IPS-11a (cell line): ENCODE data around the gene LRP1B.
"Not testable (repeated sequence)": the region's sequence is repeated elsewhere in the genome, so short reads cannot be mapped to it uniquely, and the experiment has no call there.

Experiments
- H3K4me3 ChIP-seq: one replicate; pipeline ENCODE4 v1.5.1; 2013; ENCODE audit warnings: low read depth, low read length, control low read depth

Gene LRP1B

GRCh38 chr2:140509765-140510164, 1621.1 kb downstream of the LRP1B start:
- H3K4me3 ChIP-seq, result no peak overlapping the region

- H3K4me3 ChIP-seq, result no peak overlapping the region
Measured at GRCh38 chr2:140508756-140509155, 1622.1 kb downstream of the LRP1B start.

GRCh38 chr2:140506606-140507005, 1624.2 kb downstream of the LRP1B start:
- H3K4me3 ChIP-seq, result no peak overlapping the region

- no peak overlapping the region for H3K4me3 ChIP-seq
Measured at GRCh38 chr2:140504601-140505000, 1626.2 kb downstream of the LRP1B start.

- no peak overlapping the region for H3K4me3 ChIP-seq
Measured at GRCh38 chr2:140502951-140503630, 1627.7 kb downstream of the LRP1B start.

GRCh38 chr2:140498360-140498759, 1632.5 kb downstream of the LRP1B start:
- no peak overlapping the region for H3K4me3 ChIP-seq

GRCh38 chr2:140496714-140497113, 1634.1 kb downstream of the LRP1B start:
- no peak overlapping the region for H3K4me3 ChIP-seq

- H3K4me3 ChIP-seq, result no peak overlapping the region
Measured at GRCh38 chr2:140491876-140492275, 1638.9 kb downstream of the LRP1B start.

- no peak overlapping the region for H3K4me3 ChIP-seq
Measured at GRCh38 chr2:140489193-140489592, 1641.6 kb downstream of the LRP1B start.

GRCh38 chr2:140481136-140481535, 1649.7 kb downstream of the LRP1B start:
- no peak overlapping the region for H3K4me3 ChIP-seq

- no peak overlapping the region for H3K4me3 ChIP-seq
Measured at GRCh38 chr2:140473851-140474250, 1657.0 kb downstream of the LRP1B start.

- no peak overlapping the region for H3K4me3 ChIP-seq
Measured at GRCh38 chr2:140472676-140473075, 1658.1 kb downstream of the LRP1B start.

GRCh38 chr2:140465301-140465700, 1665.5 kb downstream of the LRP1B start:
- no peak overlapping the region for H3K4me3 ChIP-seq

- H3K4me3 ChIP-seq, result no peak overlapping the region
Measured at GRCh38 chr2:140462990-140463389, 1667.8 kb downstream of the LRP1B start.

- no peak overlapping the region for H3K4me3 ChIP-seq
Measured at GRCh38 chr2:140457483-140457882, 1673.3 kb downstream of the LRP1B start.

GRCh38 chr2:140455315-140455714, 1675.5 kb downstream of the LRP1B start:
- no peak overlapping the region for H3K4me3 ChIP-seq

- H3K4me3 ChIP-seq, result no peak overlapping the region
Measured at GRCh38 chr2:140454717-140455116, 1676.1 kb downstream of the LRP1B start.

- no peak overlapping the region for H3K4me3 ChIP-seq
Measured at GRCh38 chr2:140451324-140451723, 1679.5 kb downstream of the LRP1B start.

- no peak overlapping the region for H3K4me3 ChIP-seq
Measured at GRCh38 chr2:140442319-140442718, 1688.5 kb downstream of the LRP1B start.

GRCh38 chr2:140440815-140441214, 1690.0 kb downstream of the LRP1B start:
- no peak overlapping the region for H3K4me3 ChIP-seq

- no peak overlapping the region for H3K4me3 ChIP-seq
Measured at GRCh38 chr2:140436936-140437335, 1693.9 kb downstream of the LRP1B start.

- not testable (repeated sequence) for H3K4me3 ChIP-seq
Measured at GRCh38 chr2:140427033-140427432, 1703.8 kb downstream of the LRP1B start.

- H3K4me3 ChIP-seq, result no peak overlapping the region
Measured at GRCh38 chr2:140424471-140424870, 1706.3 kb downstream of the LRP1B start.
